IMR-90 (cell line): ENCODE data around the gene ARHGAP45. TPM values are rescaled to one million over a fixed set of nuclear protein-coding genes. Genes with fewer than 3 reads are reported as not detected.

ENCODE experiments used
- ATAC-seq: fragments of 200-7000 bp; cut with Tn5 transposase; 2 replicates; pipeline ENCODE4 v1.9.1; 2020; ENCODE audit warnings: low read depth, mild to moderate bottlenecking, moderate library complexity
- BruUV-seq: library from RNA; stranded (reverse); fragments of 400-500 nt; replicated peaks from 2 replicates; lab custom pipeline; 2021; lab: Mats Ljungman, UMichigan
- CTCF ChIA-PET: fragments of 300-600 bp; formaldehyde crosslinking; extraction: SDS; loops from one replicate; lab custom pipeline; 2021; ENCODE audit warnings: antibody characterized with exemption; lab: Yijun Ruan, JAX
- POLR2A ChIA-PET: fragments of 300-600 bp; sonication (Branson Sonifier 250); formaldehyde crosslinking; loops from one replicate; lab custom pipeline; 2022; ENCODE audit warnings: antibody characterized with exemption; ENCODE audit not compliant: unreplicated experiment; lab: Charles Lee
- DNase-seq: peaks from one replicate; pipeline ENCODE4 v3.0.0; 2013
- H2AFZ ChIP-seq: replicated peaks from 2 replicates; pipeline ENCODE3; 2013; ENCODE audit warnings: low read length, mild to moderate bottlenecking; ENCODE audit not compliant: poor library complexity
- H2AK5ac ChIP-seq: 2 replicates; pipeline ENCODE4 v1.6.1; 2013; ENCODE audit warnings: low read depth, low read length, inconsistent platforms
- H2AK9ac ChIP-seq: replicated peaks from 2 replicates; pipeline ENCODE3; 2013; ENCODE audit warnings: mild to moderate bottlenecking, low read depth, low read length, moderate library complexity; ENCODE audit not compliant: poor library complexity
- H2BK120ac ChIP-seq: 2 replicates; pipeline ENCODE4 v1.6.1; 2013; ENCODE audit warnings: low read depth, low read length, inconsistent platforms
- H2BK15ac ChIP-seq: 3 replicates; pipeline ENCODE4 v1.6.1; 2013; ENCODE audit warnings: low read depth, low read length, inconsistent platforms
- H2BK20ac ChIP-seq: 2 replicates; pipeline ENCODE4 v1.6.1; 2013; ENCODE audit warnings: low read depth, mild to moderate bottlenecking, inconsistent platforms, low read length, moderate library complexity
- H2BK5ac ChIP-seq: 2 replicates; pipeline ENCODE4 v1.6.1; 2013; ENCODE audit warnings: mild to moderate bottlenecking, low read depth, low read length, inconsistent platforms; ENCODE audit not compliant: poor library complexity, severe bottlenecking
- H3K14ac ChIP-seq: replicated peaks from 2 replicates; pipeline ENCODE4 v1.6.1; 2013; ENCODE audit warnings: low read depth, low read length, inconsistent platforms
- H3K18ac ChIP-seq: 2 replicates; pipeline ENCODE4 v1.6.1; 2013; ENCODE audit warnings: low read depth, low read length, control low read depth
- H3K23ac ChIP-seq: 2 replicates; pipeline ENCODE4 v1.6.1; 2013; ENCODE audit warnings: low read depth, low read length, inconsistent platforms
- H3K27ac ChIP-seq: 2 replicates; pipeline ENCODE4 v1.5.1; 2013; ENCODE audit warnings: mild to moderate bottlenecking, control low read depth, low read length; ENCODE audit not compliant: insufficient read depth
- H3K27me3 ChIP-seq: 2 replicates; pipeline ENCODE4 v1.6.1; 2013; ENCODE audit warnings: low read length; ENCODE audit not compliant: control insufficient read depth, insufficient read depth
- H3K36me3 ChIP-seq: 2 replicates; pipeline ENCODE4 v1.6.1; 2013; ENCODE audit warnings: low read length, mixed read lengths; ENCODE audit not compliant: control insufficient read depth, insufficient read depth
- H3K4ac ChIP-seq: 2 replicates; pipeline ENCODE4 v1.6.1; 2013; ENCODE audit warnings: low read depth, low read length, inconsistent platforms
- H3K4me1 ChIP-seq: 2 replicates; pipeline ENCODE4 v1.6.1; 2013; ENCODE audit warnings: low read length, mixed read lengths; ENCODE audit not compliant: control insufficient read depth, insufficient read depth
- H3K4me2 ChIP-seq: 2 replicates; pipeline ENCODE4 v1.6.1; 2013; ENCODE audit warnings: low read depth, mild to moderate bottlenecking, control low read depth, low read length, moderate library complexity
- H3K4me3 ChIP-seq: 2 replicates; pipeline ENCODE4 v1.5.1; 2013; ENCODE audit warnings: low read depth, mild to moderate bottlenecking, control low read depth, low read length, moderate library complexity; ENCODE audit not compliant: insufficient read depth
- H3K56ac ChIP-seq: 2 replicates; pipeline ENCODE4 v1.6.1; 2013; ENCODE audit warnings: low read length, inconsistent platforms; ENCODE audit not compliant: insufficient read depth; ENCODE audit errors: extremely low read depth
- H3K79me1 ChIP-seq, 2 experiments: 2 replicates each; pipeline ENCODE4 v1.6.1; 2013; ENCODE audit warnings: low read length in 2 of 2, inconsistent platforms in 1 of 2, low read depth in 1 of 2
- H3K9ac ChIP-seq: 2 replicates; pipeline ENCODE4 v1.6.1; 2013; ENCODE audit warnings: low read depth, low read length, control low read depth
- H3K9me1 ChIP-seq: 2 replicates; pipeline ENCODE4 v1.6.1; 2013; ENCODE audit warnings: low read length, inconsistent platforms; ENCODE audit not compliant: insufficient read depth
- H3K9me3 ChIP-seq: 2 replicates; pipeline ENCODE4 v1.6.1; 2013; ENCODE audit warnings: low read length; ENCODE audit not compliant: control insufficient read depth, insufficient read depth
- H4K20me1 ChIP-seq: 2 replicates; pipeline ENCODE4 v1.6.1; 2013; ENCODE audit warnings: low read length, inconsistent platforms; ENCODE audit not compliant: insufficient read depth
- H4K5ac ChIP-seq: 2 replicates; pipeline ENCODE4 v1.6.1; 2013; ENCODE audit warnings: mild to moderate bottlenecking, low read depth, low read length, control low read depth
- H4K8ac ChIP-seq, 2 experiments: 2 replicates each; pipeline ENCODE4 v1.6.1; 2013; ENCODE audit warnings: low read depth in 2 of 2, low read length in 2 of 2, control low read depth in 1 of 2, inconsistent platforms in 1 of 2
- H4K91ac ChIP-seq: 2 replicates; pipeline ENCODE4 v1.6.1; 2013; ENCODE audit warnings: low read depth, low read length, inconsistent platforms; ENCODE audit not compliant: insufficient read depth
- CHD1 ChIP-seq: IDR thresholded peaks from 2 replicates; pipeline ENCODE4 v1.6.1; 2012; ENCODE audit warnings: low read depth, low read length, improper control_type of control experiment
- ELK1 ChIP-seq: fragments of 150-350 bp; IDR thresholded peaks from 2 replicates; pipeline ENCODE4 v1.6.1; 2016; ENCODE audit warnings: low read depth, mild to moderate bottlenecking, low read length, moderate library complexity, borderline replicate concordance
- FOS ChIP-seq: fragments of 150-350 bp; IDR thresholded peaks from 2 replicates; pipeline ENCODE4 v1.6.1; 2016; ENCODE audit warnings: low read depth, low read length
- MAFK ChIP-seq: IDR thresholded peaks from 2 replicates; pipeline ENCODE4 v1.6.1; 2012; ENCODE audit warnings: low read depth, low read length, improper control_type of control experiment
- MAZ ChIP-seq: IDR thresholded peaks from 2 replicates; pipeline ENCODE4 v1.6.1; 2012; ENCODE audit warnings: low read depth, mild to moderate bottlenecking, low read length, improper control_type of control experiment, moderate library complexity, borderline replicate concordance
- RCOR1 ChIP-seq: IDR thresholded peaks from 2 replicates; pipeline ENCODE4 v1.6.1; 2012; ENCODE audit warnings: mild to moderate bottlenecking, low read length, improper control_type of control experiment; ENCODE audit not compliant: insufficient replicate concordance
- SMC3 ChIP-seq: fragments of 150-350 bp; IDR thresholded peaks from 2 replicates; pipeline ENCODE4 v1.6.1; 2016; ENCODE audit warnings: low read depth, mild to moderate bottlenecking, antibody characterized with exemption, low read length, moderate library complexity
- WGBS, 2 experiments: methylation state at CpG; one replicate each; pipeline versions ENCODE4 v1.1.5 to v1.1.7; 2013; ENCODE audit warnings: missing lambda C conversion rate in 2 of 2; ENCODE audit not compliant: insufficient read length in 1 of 2; ENCODE audit errors: extremely low coverage in 2 of 2; 5-methylcytosine and 5-hydroxymethylcytosine counted together
- dilution Hi-C: fragments of 300-500 bp; cut with HindIII; formaldehyde crosslinking; loops from one replicate; pipeline ENCODE4 v1.14.3; 2018; ENCODE audit warnings: low sequenced_read_pairs; ENCODE audit not compliant: unreplicated experiment
- in situ Hi-C: fragments of 300-500 bp; cut with MboI; formaldehyde crosslinking; loops from 3 replicates; pipeline ENCODE4 v1.14.3; 2019; ENCODE audit warnings: low sequenced_read_pairs, inconsistent platforms, mixed read lengths
- intact Hi-C: fragments of 100-400 bp; cut with micrococcal nuclease; formaldehyde crosslinking; loops from 2 replicates; pipeline ENCODE4 v1.10.0; 2022
- polyA plus RNA-seq, 3 experiments: library from polyadenylated mRNA; depleted of rRNA; stranded (reverse); fragments of >200 nt; gene quantifications; 2 replicates each; pipeline ENCODE4 v1.2.3, GENCODE V29; 2012; ENCODE audit warnings: low replicate concordance in 1 of 3
- total RNA-seq: library from RNA; depleted of rRNA; stranded (reverse); fragments of >200 nt; gene quantifications from 2 replicates; pipeline ENCODE4 v1.2.3, GENCODE V29; 2012

The ARHGAP45 gene
- total and polyA plus RNA-seq, 2 of the 4 experiments (the other 2 are of a cell fraction): 1.3 to 1.7 TPM

- no peak overlapping the region for H3K56ac ChIP-seq
- intact Hi-C loops: loop anchor here (2.0 kb wide), 2 partner anchors 54 to 62 kb away; partner anchors contain the start of genes GPX4 and POLR2E
- H2BK20ac ChIP-seq: no peak overlapping the region
- peaks cover 29% of the 10 kb centered on the region for H3K36me3 ChIP-seq
- in situ Hi-C loops: no loop called here
- H3K14ac ChIP-seq: no peak overlapping the region; the same call in 1 of the 2 replicates
- H3K4me3 ChIP-seq: peak overlapping the region; percentile 44
- peak overlapping the region; percentile 23 for H2AK9ac ChIP-seq
- peak; percentile 21; the same call in 1 of the 2 replicates for TF ChIP-seq MAFK
- no peak for TF ChIP-seq ELK1
- no peak for TF ChIP-seq CHD1
- TF ChIP-seq SMC3: no peak
- TF ChIP-seq RCOR1: peak; percentile 91
- TF ChIP-seq MAZ: peak; percentile 24; the same call in 1 of the 2 replicates
- TF ChIP-seq FOS: peak; percentile 55; the same call in 1 of the 2 replicates
- no peaks in the 10 kb centered on the region for H3K27me3 ChIP-seq
- peak overlapping the region; percentile 4; the same call in 1 of the 2 replicates for H3K4ac ChIP-seq
- peaks cover 0 to 22% of the 10 kb centered on the region in 2 experiments; a peak in 2 of 4 replicates for H3K79me1 ChIP-seq
- no peak overlapping the region for H3K27ac ChIP-seq
- no peaks in the 10 kb centered on the region for H3K9me1 ChIP-seq
- POLR2A ChIA-PET: interaction anchor here (0.8 to 1.8 kb wide), 3 partner anchors 12 to 14 kb away, joined by 3 to 5 read pairs (median 4); partner anchors contain the start of gene CNN2
- H4K5ac ChIP-seq: no peak overlapping the region
- no peak overlapping the region for H2BK15ac ChIP-seq
- ATAC-seq (peak; percentile 73), DNase-seq (peak; percentile 93)
- no peak overlapping the region for H3K18ac ChIP-seq
- peak overlapping the region; percentile 77 for H3K4me2 ChIP-seq
- dilution Hi-C loops: no loop called here
- no peaks in the 10 kb centered on the region for H3K9me3 ChIP-seq
- no TSS peak for BruUV-seq
- CTCF ChIA-PET: interaction anchor here (1.2 kb wide), 1 partner anchor 31 kb away, joined by 3 read pairs; no protein-coding TSS in a partner anchor
- 2% methylated on average over 9 of the region's 27 CpGs; no CpG with 5 or more reads in 1 of the 2 experiments for WGBS, 2 experiments
- no peak overlapping the region; a peak in 1 of 4 replicates for H4K8ac ChIP-seq
- H2BK120ac ChIP-seq: no peak overlapping the region
- H3K23ac ChIP-seq: 0 out of 2 replicates have a peak overlapping the region, but pooled peaks have one; percentile 39
- peak overlapping the region; percentile 9 for H3K9ac ChIP-seq
- H3K4me1 ChIP-seq: peaks cover 7% of the 10 kb centered on the region; the same call in 1 of the 2 replicates
- no peak overlapping the region for H4K91ac ChIP-seq
- peaks cover 38% of the 10 kb centered on the region for H4K20me1 ChIP-seq
- peak overlapping the region; percentile 11; the same call in 1 of the 2 replicates for H2AK5ac ChIP-seq
- peak overlapping the region; percentile 90 for H2AFZ ChIP-seq
- H2BK5ac ChIP-seq: no peak overlapping the region
Measured at GRCh38 chr19:1040476-1041271, 26.3 kb upstream of the ARHGAP45 start.
